ENCODE results near the gene NAV2.

- no peak for TF ChIP-seq CTCF (IDR thresholded peaks at IDR 0.05)
- no peak for TF ChIP-seq POLR2A (IDR thresholded peaks at IDR 0.05)
Measured at GRCh38 chr11:19718951-19719350, 6.3 kb downstream of the NAV2 start.

Data from testis (tissue), 2 donors.